Stimulated activated CD4-positive, alpha-beta T cell treated with anti-CD3 and anti-CD28 coated beads, Interleukin-4, amount 100 ng/mL, for 1 hour (primary cell): ENCODE measurements around the gene ADAM33.

Experiments
- DNase-seq: peaks from one replicate; pipeline ENCODE4 v3.0.0-alpha.2; 2020

The ADAM33 gene

DNA sequence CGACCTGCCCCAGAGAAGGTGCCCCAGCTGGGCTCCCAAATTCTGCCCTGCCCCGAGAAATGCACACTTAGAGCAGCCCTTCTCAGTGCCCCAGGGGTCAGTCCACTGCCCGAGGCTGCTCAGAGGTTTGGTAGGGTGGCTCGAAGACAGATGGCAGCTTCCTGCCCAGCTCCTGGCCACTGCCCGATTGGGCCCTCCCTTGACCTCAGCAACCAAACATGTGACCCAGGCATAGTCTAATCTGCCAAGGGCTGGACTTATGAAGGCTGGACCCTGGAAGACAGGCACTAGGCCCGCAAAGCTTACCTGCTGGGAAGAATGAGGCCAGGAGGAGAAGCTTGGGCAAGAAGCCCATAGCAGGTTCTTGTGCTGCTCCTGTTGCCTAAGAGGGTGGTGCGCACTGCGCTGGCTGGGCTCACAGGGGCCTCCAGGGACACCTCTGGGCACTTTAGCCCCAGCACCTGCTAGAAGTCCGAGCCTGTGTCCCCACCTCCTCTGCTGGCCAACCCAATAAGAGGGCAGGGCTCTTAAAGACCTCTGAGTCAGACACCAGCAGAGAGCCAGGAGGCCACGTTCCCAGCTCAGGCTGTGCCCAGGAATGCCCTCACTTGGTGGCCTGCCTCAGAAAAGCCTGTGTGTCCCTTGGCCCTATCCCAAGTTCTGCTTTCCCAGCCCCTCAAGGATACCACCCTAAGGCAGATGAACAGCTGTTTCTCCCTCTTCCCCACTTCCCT is 25.1 kb upstream of the ADAM33 start:
- no peak for DNase-seq

DNA sequence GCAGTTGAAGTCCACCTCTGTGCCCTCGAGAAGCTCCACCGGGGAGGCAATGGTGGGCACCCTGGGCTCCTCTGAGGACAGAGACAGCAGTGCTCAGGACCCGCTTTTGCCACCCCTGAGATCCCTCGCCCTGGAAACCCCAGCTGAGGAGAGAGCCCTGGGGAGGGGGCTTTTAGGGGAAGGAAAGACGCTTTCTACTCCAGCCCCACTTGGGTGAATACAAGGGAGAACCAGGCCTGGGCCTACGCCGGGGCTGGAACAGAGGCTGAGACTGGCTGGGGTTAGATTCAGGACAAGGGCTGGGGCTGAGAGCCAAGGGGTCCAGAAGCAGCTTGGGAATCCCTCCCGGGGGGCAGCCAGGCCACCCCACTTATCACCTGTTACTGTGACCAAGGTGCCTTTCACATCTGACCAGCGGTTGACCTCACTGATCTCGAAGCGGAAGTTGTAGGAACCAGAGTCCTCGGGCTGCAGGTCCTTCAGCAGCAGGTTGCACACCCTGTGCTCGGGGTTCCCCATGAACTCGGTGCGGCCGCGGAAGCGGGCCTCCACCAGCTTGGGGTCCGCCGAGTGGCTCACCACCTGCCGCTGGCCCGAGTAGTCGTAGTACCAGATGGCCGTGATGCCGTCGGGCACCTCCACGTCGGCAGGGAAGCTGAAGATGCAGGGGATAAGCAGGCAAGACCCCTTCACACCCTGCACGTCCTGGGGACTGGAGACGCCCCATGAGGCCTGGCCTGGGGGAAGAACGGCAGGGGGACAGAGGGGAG is 24.3 kb upstream of the ADAM33 start:
- no peak for DNase-seq

DNA sequence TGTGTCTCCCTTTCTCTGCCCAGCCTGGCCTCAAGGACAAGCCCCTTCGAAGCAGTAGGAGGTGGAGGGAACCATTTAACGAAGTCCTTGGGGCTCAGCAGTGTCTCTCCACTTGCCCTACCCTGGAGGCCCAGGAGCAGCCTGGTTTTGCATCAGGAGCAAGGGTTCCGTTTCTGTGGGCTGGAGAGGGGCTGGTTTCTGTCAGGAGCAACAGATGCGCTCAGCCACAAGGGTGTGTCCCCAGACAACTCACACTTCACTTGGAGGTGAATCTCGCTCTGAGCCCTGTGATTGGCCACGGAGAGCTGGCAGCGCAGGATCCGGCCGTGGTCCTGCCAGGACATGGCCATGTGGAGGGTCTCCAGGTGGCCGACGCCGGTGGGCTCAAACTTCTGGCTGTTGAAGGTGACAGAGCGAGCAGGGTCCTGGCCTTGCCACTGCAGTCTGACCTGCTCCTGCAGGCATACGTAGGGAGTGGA is 23.7 kb upstream of the ADAM33 start:
- DNase-seq: no peak

DNA sequence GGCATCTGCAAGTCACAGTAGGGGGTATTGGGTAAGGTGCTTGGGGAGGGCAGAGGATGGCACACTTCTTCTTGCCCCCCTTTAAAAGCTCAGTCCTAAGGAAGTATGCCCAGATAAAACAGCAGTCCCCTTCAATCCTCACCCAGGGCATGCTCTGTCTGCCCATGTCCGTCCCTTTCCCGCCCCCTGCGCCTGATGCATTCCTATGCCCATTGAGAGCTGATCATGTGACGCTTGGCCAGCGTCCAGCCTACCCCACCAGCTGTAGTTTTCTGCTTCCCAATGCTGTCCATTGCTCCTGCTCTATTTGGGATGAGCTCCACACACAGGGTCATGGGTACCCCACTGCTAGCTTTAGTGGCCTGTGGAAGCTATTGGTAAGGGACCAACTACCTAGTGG is 22.3 kb upstream of the ADAM33 start:
- no peak for DNase-seq

DNA sequence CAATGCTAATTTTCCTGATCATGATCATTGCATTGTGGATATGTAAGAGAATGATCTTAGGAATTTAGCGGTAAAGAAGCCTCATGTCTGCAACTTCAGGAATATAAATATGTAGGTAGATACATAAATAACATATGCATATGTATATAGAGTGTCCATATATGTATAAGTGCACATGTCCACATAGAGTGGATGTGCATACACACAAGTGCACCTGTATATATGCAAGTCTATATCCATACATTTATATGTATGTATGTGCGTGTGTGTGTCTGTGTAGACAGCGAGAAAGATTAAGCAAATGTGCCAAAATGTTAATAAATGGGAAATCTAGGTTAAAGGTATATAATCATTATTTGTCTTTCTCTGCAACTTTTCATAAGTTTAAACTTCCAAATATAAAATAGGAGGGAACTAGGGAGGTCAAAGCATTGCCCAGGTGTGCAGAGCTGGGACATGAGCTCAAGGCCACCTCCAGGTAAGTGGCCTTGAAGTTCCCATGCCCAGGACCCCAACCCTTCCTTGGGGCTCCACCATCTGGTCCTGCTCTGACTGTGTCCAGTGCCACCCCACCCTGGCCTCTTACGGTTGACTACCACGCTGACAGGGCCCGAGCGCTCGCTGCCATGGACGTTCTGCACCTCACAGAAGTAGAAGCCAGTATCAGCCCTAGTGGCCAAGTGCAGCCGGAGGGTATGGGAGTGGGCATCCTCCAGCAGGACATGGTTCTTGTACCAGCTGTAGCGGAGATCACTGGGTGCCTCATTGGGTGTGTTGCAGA is 21.0 kb upstream of the ADAM33 start:
- DNase-seq: no peak

DNA sequence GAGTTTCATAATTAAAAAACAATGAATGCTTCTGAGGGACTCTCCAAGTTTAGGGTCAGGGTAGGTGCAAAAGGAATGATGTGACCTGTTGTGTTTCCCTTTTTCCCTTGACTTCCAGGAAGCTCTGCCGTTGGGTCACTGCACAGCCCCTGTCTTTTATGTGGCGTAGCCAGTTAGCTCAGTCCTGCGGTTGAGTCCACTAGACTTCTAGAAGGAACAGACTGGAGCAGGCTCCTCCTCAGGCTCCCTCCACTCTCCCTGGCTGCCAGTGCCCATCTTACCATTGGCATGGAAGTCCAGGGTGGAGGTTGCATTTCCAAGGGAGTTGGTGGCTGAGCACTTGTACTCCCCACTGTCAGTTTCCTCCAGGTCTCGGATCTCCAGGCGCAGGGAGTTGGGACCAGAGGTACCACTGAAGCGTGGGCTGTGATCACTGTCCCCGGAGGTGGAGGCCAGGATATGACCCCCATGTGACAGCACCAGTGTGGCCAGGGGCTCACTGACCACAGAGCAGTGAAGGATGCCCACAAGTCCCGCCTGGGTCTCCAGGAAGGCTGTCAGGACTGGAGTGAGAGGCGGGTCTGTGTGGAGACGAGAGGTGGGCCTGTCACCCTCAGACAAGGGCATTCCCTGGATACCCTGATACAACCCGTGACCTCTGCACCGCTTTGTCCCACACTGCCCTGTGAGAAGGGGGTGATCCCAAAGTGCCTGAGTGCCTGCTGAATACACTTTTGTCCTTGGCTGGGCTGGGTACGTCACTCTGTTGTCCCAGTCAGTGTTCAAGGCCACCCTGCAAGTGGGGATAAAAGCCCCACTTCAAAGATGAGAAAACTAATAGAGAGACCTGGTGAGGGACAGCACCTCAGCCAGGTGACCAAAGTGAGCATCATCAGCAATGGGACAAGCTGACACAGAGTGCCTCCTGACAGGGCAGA is 19.5 kb upstream of the ADAM33 start:
- no peak for DNase-seq

DNA sequence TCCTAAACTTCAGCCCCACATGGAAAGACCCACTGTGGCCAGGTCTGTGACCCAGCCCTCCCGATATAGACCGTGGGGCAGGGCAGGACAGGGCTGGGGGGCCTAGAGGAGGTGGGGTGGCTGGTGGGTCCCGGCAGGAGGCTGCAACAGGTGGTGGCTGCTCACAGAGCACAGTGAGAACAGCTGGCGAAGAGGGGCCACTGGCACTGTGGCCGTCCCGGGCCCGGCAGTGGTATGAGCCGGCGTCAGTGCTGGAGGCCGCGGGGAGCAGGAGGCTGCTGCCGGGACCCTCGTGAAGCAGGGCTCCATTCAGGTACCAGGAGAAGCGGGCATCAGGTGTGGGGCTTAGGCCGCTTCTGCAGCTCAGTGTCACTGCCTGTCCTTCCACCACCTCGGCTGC is 17.2 kb upstream of the ADAM33 start:
- no peak for DNase-seq

DNA sequence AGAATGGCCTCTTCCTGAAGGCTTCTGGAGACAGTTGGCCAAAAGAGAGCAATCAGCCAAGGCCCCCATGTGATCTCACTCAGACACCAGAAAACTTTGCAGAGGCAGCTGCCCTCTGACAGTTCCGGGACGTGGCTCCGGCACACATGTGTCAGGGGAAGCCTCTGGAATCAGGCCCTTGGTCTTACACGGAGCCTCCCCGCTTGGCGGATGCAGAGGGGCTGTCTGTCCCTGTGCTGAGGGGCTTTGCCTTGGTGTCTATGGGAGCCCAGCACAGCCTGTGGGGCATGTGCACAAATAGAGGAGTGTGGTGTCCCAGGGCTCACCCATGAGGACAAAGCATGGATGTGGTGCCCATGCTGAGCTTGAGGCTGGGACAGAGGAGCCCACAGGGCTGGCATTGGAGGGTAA is 16.8 kb upstream of the ADAM33 start:
- DNase-seq: no peak

DNA sequence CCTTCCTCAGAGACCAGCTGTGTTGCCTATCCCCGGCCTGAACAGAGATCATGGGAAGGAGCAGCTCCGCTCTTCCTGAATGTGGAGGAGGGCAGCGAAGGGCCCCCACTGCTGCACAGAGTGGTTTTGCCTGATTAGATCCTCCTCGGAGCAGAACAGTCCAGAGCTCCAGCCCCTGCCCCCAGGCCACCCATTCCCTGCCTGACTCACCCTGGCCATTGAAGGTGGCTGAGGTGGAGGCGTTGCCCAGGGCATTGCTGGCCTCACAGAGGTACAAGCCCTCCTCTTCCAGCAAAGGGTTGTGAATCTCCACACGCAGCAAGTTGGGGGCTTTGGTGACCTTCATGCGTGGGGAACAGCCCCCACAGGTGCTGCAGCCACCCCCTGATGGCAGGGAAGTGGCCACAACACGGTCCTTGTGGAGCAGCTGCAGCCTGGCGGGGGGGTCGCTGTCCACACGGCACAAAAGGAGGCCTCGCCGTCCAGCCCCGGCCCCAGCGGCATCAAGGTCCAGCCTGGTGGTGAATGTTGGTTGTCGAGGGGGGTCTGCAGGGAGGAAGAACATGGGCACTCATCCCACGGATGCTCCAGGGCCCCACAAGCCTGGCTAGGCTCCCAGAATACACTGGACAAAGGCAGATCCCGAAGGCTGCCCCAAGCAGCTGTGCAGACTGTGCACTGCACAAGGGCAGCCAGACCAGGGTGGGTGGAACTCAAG is 15.9 kb upstream of the ADAM33 start:
- no peak for DNase-seq

DNA sequence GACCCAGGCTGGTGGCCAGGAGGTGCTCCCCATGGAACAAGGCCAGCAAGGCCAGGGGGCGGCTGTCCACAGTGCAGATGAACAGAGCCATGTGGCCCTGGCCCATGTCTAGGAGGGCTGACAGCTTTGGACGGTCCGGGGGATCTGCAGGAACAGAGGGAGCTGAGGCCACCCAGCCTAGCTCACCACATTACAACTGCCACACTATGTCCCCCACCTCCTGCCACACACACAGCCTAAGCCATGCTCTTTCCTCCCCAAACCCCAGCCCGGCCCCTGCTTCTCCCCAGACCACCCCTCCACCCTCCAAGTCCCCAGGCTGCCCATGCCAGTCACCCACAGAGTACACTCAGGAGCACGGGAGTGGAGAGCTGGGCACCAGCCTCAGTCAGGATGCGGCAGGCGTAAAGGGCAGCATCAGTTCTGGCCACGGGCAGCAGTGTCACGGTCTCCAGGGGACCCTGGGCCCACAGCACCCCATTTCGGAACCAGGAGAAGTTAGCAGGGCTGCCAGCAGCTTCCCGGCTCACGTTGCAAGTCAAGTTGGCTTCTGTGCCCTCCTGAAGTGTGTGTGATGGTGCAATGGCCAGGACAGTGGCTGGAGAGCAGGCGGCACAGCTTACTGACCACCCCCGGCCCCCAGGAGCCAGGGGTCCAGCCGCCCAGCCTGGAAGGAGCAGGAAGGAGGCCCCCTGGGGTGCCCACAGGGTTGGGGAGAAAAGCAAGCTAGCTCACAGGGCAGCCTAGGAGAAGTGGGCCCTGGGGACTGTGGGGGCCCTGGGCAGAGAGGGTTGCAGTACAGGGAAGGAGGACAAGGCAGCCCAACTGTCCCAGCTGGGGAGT is 15.2 kb upstream of the ADAM33 start:
- no peak for DNase-seq

DNA sequence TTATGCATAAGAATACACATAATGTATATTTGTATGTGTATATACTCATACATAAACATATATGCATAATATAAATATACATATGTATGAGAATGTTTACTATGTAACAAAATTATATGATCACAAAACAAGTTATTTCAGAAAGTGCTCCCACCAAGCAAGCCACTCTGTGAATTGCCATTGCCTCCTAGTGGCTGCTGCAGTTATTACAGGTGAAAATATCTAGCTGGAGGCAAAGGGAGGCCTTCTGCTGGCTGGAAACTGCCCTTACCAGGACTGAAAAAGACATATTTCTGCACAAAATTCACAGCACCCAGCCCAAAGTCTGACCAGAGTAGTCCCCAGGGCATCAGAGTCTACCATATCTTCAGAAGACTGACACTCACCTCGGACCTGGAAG is 14.4 kb upstream of the ADAM33 start:
- DNase-seq: no peak

DNA sequence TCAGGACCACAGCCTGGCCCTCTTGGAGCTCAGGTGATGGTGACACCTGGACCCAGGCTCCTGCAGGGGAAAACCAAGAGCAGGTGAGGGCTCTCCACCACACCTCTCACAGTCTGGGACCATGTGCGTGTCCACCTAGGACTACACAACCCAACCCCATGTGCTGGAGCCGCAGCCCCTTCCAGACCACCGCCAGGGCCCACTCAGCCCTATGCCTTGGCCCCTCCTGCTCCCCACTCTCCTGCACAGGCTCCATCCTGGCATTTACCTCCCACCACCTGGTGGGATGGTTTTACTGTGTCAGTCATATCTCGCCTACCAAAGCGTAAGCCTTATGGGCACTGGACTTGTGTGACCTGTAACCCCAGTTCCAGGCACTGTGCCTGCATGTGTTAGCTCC is 13.1 kb upstream of the ADAM33 start:
- DNase-seq: no peak

DNA sequence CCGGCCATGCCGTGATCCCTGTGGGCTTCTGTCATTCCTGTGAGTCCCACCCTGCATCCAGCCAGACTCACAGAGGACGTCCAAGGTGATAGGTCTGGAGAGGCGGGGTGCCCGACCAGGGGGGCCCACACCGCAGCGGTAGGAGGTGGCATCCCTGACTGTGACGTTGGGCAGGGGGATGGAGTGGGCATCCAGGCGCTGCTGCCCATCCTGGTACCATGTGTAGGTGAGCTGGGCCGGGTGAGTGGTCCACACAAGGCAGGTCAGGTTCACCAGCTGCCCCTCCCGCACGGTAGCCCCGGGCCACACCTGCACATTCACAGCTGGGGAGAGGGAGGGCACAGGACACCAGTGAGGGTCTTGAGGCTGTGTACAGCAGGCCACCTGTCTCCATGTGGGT is 11.6 kb upstream of the ADAM33 start:
- DNase-seq: no peak

DNA sequence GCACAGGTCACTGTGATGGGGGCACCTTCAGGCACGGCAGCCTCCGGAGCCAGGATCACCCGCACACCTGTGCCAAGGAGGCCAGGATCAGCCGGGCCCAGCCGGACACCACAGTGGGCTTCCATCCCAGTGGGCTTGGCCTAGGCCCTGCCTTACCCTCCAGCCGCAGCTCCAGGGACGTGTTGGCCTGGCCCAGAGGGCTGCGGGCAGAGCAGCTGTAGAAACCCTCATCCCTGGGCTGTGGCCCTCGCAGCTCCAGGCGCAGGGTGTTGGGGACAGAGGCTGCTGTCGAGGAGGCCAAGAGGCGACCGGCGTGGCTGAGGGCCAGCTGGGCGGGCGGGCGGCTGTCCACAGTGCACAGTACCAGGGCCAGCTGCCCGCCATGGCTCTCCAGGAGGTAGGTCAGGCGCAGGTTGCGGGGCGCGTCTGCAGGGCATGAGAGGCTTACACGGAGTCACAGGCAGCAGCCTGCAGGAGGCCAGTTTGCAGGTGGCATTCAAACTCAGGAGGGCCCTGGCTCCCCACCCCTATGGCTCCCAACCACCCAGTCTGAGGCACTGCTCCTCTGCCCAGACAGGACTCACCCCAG is 11.0 kb upstream of the ADAM33 start:
- DNase-seq: no peak

DNA sequence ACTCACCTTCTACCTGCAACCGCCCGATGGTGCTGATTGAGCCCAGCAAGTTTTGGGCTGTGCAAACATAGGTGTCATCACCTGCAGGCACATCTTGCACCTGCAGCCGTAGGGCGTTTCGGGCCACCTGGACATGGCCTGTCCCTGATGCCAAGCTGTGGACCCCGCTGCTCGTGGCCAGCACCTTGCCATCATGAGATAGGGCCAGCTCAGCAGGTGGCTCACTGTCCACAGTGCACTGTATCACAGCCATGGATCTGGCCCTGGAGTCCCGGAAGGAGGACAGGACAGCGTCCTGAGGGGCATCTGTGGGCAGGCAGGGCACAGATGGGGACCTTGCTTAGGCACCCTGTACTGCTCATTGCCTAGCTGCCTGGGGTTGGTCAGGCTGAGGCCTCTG is 10.1 kb upstream of the ADAM33 start:
- no peak for DNase-seq

DNA sequence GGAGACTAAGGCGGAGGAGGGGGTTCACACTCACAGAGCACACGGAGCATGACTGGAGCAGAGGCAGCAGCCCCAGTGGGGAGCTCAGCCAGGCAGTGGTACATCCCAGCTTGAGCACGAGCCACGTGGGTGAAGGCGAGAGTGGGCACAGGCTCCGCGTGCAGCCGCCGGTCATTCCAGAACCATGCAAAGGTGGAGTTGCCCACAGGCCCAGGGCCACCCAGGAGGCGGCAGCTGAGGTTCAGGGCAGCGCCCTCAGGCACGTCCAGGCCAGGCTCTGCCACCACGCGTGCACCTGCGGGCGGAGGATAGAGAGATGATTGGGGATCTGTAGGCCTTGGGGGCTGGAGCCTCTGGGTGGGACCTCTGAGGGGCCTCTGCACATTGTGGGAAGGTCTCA is 9.5 kb upstream of the ADAM33 start:
- DNase-seq: no peak

DNA sequence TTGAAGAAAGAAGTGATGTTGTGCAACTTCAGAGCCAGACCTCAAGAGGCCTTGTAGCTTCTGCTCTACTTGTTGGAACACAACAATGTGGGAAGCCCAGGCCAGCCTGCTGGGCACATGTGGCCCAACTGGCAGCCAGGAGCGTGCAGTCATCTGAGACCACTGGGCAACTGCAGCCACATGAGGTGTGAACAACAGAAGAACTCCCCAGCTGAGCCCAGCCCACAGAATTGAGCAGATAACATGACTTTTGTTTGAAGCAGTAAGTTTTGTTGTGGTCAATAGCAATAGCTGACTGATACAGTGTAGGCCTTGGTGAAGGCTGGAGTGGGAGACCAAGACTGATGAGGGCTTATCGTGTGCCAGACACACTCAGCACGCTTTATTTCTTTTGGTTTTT is 8.6 kb upstream of the ADAM33 start:
- DNase-seq: no peak

DNA sequence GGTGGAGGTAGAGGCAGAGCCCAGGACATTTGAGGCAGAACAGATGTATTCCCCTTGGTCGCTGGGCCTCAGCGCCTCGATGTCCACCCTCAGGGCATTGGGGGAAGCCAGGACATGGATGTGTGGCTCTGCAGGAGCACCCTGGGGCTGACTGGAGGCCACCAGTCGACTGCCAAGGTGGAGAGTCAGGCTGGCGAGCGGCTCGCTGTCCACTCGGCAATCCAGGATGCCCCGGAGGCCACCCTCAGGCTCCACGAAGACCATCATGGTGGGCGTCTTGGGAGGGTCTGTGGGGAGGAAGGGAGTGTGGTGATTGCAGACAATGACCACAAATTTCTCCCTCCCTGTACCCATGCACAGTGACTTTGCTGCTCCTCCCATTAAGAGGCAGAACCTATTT is 8.2 kb upstream of the ADAM33 start:
- DNase-seq: no peak

DNA sequence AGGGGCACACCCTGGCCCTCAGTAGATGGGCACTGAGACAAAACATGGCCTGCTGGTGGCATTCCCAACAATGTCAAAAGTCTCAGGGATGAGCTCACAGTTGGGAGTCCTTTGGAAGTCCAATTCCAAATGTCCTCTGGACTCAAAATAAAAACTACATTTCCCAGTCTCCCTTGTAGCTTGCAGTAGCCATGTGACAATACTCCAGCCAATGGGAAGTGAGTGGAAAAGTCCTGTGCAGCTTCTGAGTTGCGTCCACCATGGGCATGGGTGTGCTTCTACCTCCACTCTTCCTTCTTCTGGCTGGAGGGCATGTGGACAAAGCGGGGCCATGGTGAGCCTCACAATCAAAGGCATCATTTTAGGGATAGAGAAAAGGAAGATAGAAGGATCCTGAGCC is 5.8 kb upstream of the ADAM33 start:
- no peak for DNase-seq

DNA sequence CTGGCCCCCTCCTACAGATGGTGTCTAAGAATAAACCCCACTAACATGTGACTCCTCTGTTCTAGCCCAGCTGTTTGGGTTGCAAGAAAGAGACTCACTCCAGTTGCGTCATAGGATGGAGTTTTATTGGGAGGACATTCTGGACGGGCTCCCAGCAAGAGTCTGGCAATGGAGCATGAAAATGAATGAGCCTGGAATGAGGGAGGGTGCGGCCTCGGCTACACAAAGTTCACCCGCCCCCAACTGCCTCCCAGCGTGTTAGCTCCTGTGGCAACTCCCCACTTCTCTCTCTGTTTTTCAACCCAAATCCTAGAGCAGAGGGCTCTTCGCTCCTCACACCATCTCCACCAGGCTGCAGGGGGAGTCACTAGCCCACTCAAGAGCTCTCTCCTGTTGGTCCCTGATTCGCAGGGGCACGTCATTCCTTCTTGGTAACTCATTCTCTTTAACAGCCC is 5.1 kb upstream of the ADAM33 start:
- no peak for DNase-seq
